WTC11 (cell line): ENCODE measurements around the gene RFX3. TPM values are rescaled to one million over a fixed set of nuclear protein-coding genes. Genes with fewer than 3 reads are reported as not detected.

Experiments used
- ATAC-seq: fragments of 200-7000 bp; cut with Tn5 transposase; 2 replicates; pipeline ENCODE4 v1.10.0; 2021; ENCODE audit warnings: mild to moderate bottlenecking, moderate library complexity
- CTCF ChIA-PET: fragments of 300-600 bp; sonication (Branson Sonifier 250); formaldehyde crosslinking; loops from one replicate; lab custom pipeline; 2021; ENCODE audit warnings: antibody characterized with exemption; lab: Charles Lee
- POLR2A ChIA-PET: fragments of 350-600 bp; sonication (Branson Sonifier 250); formaldehyde crosslinking; loops from one replicate; lab custom pipeline; 2021; ENCODE audit warnings: antibody characterized with exemption; lab: Charles Lee
- DNase-seq: peaks from one replicate; pipeline ENCODE4 v3.0.0; 2021; ENCODE audit warnings: low spot score
- H3K27ac Mint-ChIP-seq: 2 replicates; pipeline ENCODE4 v1.8.0; 2021; ENCODE audit warnings: mixed read lengths
- H3K27me3 Mint-ChIP-seq: 2 replicates; pipeline ENCODE4 v1.8.0; 2021; ENCODE audit warnings: low read depth, mild to moderate bottlenecking, moderate library complexity, mixed read lengths
- H3K36me3 Mint-ChIP-seq: 2 replicates; pipeline ENCODE4 v1.8.0; 2021; ENCODE audit warnings: mixed read lengths
- H3K4me1 Mint-ChIP-seq: 2 replicates; pipeline ENCODE4 v1.8.0; 2022; ENCODE audit warnings: mixed read lengths
- H3K4me3 Mint-ChIP-seq: 2 replicates; pipeline ENCODE4 v1.8.0; 2021; ENCODE audit warnings: mild to moderate bottlenecking, moderate library complexity, mixed read lengths
- H3K9me3 Mint-ChIP-seq: 2 replicates; pipeline ENCODE4 v1.8.0; 2021; ENCODE audit warnings: mixed read lengths
- AFF4 ChIP-seq: sonication (generic); formaldehyde crosslinking; IDR thresholded peaks from 2 replicates; pipeline ENCODE4 v1.8.1; 2023; ENCODE audit warnings: mild to moderate bottlenecking, missing genetic modification reagents, borderline replicate concordance
- AR ChIP-seq: fragments of 250-450 bp; sonication (Bioruptor Pico); IDR thresholded peaks from 2 replicates; pipeline ENCODE4 v1.9.0; 2021; ENCODE audit warnings: mild to moderate bottlenecking
- ATF2 ChIP-seq: sonication (generic); formaldehyde crosslinking; IDR thresholded peaks from 2 replicates; pipeline ENCODE4 v1.8.1; 2022; ENCODE audit warnings: low read depth, missing genetic modification reagents, borderline replicate concordance
- CDX4 ChIP-seq: fragments of 250-450 bp; sonication (Bioruptor Pico); IDR thresholded peaks from 2 replicates; pipeline ENCODE4 v1.9.0; 2021; ENCODE audit warnings: moderate library complexity, mild to moderate bottlenecking, inconsistent platforms, borderline replicate concordance
- ELF4 ChIP-seq: sonication (generic); formaldehyde crosslinking; IDR thresholded peaks from 2 replicates; pipeline ENCODE4 v1.8.1; 2022; ENCODE audit warnings: low read depth, mild to moderate bottlenecking, moderate library complexity, missing genetic modification reagents
- FOXJ3 ChIP-seq: sonication (generic); formaldehyde crosslinking; IDR thresholded peaks from 2 replicates; pipeline ENCODE4 v1.9.0; 2021; ENCODE audit warnings: missing genetic modification reagents, mild to moderate bottlenecking, borderline replicate concordance
- HMGXB4 ChIP-seq: sonication (generic); formaldehyde crosslinking; IDR thresholded peaks from 2 replicates; pipeline ENCODE4 v1.8.1; 2023; ENCODE audit warnings: mild to moderate bottlenecking, moderate library complexity, missing genetic modification reagents
- JUN ChIP-seq: sonication (generic); formaldehyde crosslinking; IDR thresholded peaks from 2 replicates; pipeline ENCODE4 v1.8.0; 2023; ENCODE audit warnings: mild to moderate bottlenecking, missing genetic modification reagents
- NFATC4 ChIP-seq: fragments of 250-450 bp; sonication (Bioruptor Pico); IDR thresholded peaks from 2 replicates; pipeline ENCODE4 v1.9.0; 2021; ENCODE audit warnings: mild to moderate bottlenecking
- NFE2L1 ChIP-seq: sonication (generic); formaldehyde crosslinking; IDR thresholded peaks from 2 replicates; pipeline ENCODE4 v1.8.1; 2023; ENCODE audit warnings: missing genetic modification reagents
- NFYB ChIP-seq: sonication (generic); formaldehyde crosslinking; conservative IDR thresholded peaks from 2 replicates; pipeline ENCODE4 v1.8.0; 2022; ENCODE audit warnings: low read depth, missing genetic modification reagents
- PRDM15 ChIP-seq: sonication (generic); formaldehyde crosslinking; IDR thresholded peaks from 2 replicates; pipeline ENCODE4 v1.8.0; 2022; ENCODE audit warnings: missing genetic modification reagents
- RELA ChIP-seq: sonication (generic); formaldehyde crosslinking; IDR thresholded peaks from 2 replicates; pipeline ENCODE4 v1.8.1; 2022; ENCODE audit warnings: missing genetic modification reagents, mild to moderate bottlenecking, borderline replicate concordance
- SMAD3 ChIP-seq: sonication (generic); formaldehyde crosslinking; IDR thresholded peaks from 2 replicates; pipeline ENCODE4 v1.8.0; 2022; ENCODE audit warnings: missing genetic modification reagents, mild to moderate bottlenecking, borderline replicate concordance
- SOX15 ChIP-seq: fragments of 250-450 bp; sonication (Bioruptor Pico); IDR thresholded peaks from 2 replicates; pipeline ENCODE4 v1.9.0; 2021; ENCODE audit warnings: mild to moderate bottlenecking
- ZNF219 ChIP-seq: sonication (generic); formaldehyde crosslinking; IDR thresholded peaks from 2 replicates; pipeline ENCODE4 v1.8.0; 2023; ENCODE audit warnings: missing genetic modification reagents, mild to moderate bottlenecking, borderline replicate concordance
- ZNF512 ChIP-seq: sonication (generic); formaldehyde crosslinking; IDR thresholded peaks from 2 replicates; pipeline ENCODE4 v1.8.1; 2022; ENCODE audit warnings: missing genetic modification reagents, borderline replicate concordance
- ZNF671 ChIP-seq: fragments of 250-450 bp; sonication (Bioruptor Pico); IDR thresholded peaks from 2 replicates; pipeline ENCODE4 v1.8.0; 2021; ENCODE audit warnings: mild to moderate bottlenecking
- ZSCAN18 ChIP-seq: fragments of 250-450 bp; sonication (Bioruptor Pico); IDR thresholded peaks from 2 replicates; pipeline ENCODE4 v2.1.2; 2022; ENCODE audit warnings: mild to moderate bottlenecking, moderate library complexity
- total RNA-seq: library from RNA; stranded (reverse); gene quantifications from 3 replicates; pipeline ENCODE4 v1.2.3, GENCODE V29; 2021

Gene RFX3
- total RNA-seq, 1 experiment from 2014 or later: 13.7 TPM

GRCh38 chr9:3508078-3508431, 17.7 kb downstream of the RFX3 start:
- ChIA-PET CTCF (interaction anchor here (1.6 kb wide), 1 partner anchor 267 kb away, joined by 3 read pairs; no protein-coding TSS in a partner anchor), POLR2A (interaction anchor here (0.6 to 1.3 kb wide), 2 partner anchors 9 to 18 kb away, joined by 3 read pairs; no protein-coding TSS in a partner anchor)
- no peak overlapping the region for H3K27ac Mint-ChIP-seq
- TF ChIP-seq CDX4 (CRISPR knock-in tag) (no peak), ZNF219 (CRISPR knock-in tag) (no peak), AFF4 (CRISPR knock-in tag) (no peak), NFE2L1 (no peak), ZSCAN18 (CRISPR knock-in tag) (no peak), NFYB (CRISPR knock-in tag) (no peak), FOXJ3 (CRISPR knock-in tag) (no peak), HMGXB4 (CRISPR knock-in tag) (no peak), ZNF671 (CRISPR knock-in tag) (no peak), ELF4 (CRISPR knock-in tag) (no peak), SOX15 (CRISPR knock-in tag) (no peak), PRDM15 (CRISPR knock-in tag) (no peak), NFATC4 (CRISPR knock-in tag) (no peak), JUN (CRISPR knock-in tag) (no peak), AR (CRISPR knock-in tag) (no peak), ZNF512 (CRISPR knock-in tag) (no peak), SMAD3 (CRISPR knock-in tag) (no peak), RELA (CRISPR knock-in tag) (no peak), ATF2 (CRISPR knock-in tag) (no peak)
- H3K27me3 Mint-ChIP-seq: no peaks in the 10 kb centered on the region
- no peak overlapping the region for H3K4me3 Mint-ChIP-seq
- no peaks in the 10 kb centered on the region for H3K36me3 Mint-ChIP-seq
- peaks cover 47% of the 10 kb centered on the region for H3K4me1 Mint-ChIP-seq
- no peaks in the 10 kb centered on the region for H3K9me3 Mint-ChIP-seq
- ATAC-seq (no peak), DNase-seq (no peak)
